Measurements from ENCODE around the gene GPR179.

DNA sequence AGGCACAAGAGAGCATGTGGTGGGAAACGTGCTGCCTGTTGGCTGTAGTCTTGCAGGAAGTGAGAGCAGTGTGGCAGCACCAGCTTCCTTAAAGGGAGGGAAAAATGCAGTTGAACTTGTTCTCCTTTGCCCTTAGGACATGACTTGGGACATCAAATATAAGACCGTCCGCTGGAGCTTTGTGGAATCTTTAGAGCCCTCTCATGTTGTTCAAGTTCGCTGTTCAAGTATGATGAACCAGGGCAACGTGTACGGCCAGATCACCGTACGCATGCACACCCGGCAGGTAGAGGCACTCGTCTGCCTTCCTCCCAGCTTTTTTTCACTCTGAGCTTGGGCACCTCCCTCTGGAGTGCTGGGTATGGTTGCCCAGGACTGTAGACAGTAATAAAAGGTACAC, 23.3 kb downstream of the GPR179 start:
- no peak for TF ChIP-seq ZNF8 (CRISPR knock-in tag; IDR thresholded peaks at IDR 0.05)
- TF ChIP-seq, protein P1, sequence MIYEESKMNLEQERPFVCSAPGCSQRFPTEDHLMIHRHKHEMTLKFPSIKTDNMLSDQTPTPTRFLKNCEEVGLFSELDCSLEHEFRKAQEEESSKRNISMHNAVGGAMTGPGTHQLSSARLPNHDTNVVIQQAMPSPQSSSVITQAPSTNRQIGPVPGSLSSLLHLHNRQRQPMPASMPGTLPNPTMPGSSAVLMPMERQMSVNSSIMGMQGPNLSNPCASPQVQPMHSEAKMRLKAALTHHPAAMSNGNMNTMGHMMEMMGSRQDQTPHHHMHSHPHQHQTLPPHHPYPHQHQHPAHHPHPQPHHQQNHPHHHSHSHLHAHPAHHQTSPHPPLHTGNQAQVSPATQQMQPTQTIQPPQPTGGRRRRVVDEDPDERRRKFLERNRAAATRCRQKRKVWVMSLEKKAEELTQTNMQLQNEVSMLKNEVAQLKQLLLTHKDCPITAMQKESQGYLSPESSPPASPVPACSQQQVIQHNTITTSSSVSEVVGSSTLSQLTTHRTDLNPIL (CRISPR knock-in tag; IDR thresholded peaks at IDR 0.05; ENCODE audit: low read depth) = no peak
- TF ChIP-seq TOX (CRISPR knock-in tag; IDR thresholded peaks at IDR 0.05; ENCODE audit: borderline replicate concordance) = no peak
- TF ChIP-seq ZFP3 (CRISPR knock-in tag; IDR thresholded peaks at IDR 0.05) = no peak
- no peak for TF ChIP-seq ISL1 (CRISPR knock-in tag; IDR thresholded peaks at IDR 0.05)
- TF ChIP-seq ZFP30 (CRISPR knock-in tag; IDR thresholded peaks at IDR 0.05) = no peak
- TF ChIP-seq RARB (CRISPR knock-in tag; IDR thresholded peaks at IDR 0.05) = no peak
- TF ChIP-seq, protein P2, sequence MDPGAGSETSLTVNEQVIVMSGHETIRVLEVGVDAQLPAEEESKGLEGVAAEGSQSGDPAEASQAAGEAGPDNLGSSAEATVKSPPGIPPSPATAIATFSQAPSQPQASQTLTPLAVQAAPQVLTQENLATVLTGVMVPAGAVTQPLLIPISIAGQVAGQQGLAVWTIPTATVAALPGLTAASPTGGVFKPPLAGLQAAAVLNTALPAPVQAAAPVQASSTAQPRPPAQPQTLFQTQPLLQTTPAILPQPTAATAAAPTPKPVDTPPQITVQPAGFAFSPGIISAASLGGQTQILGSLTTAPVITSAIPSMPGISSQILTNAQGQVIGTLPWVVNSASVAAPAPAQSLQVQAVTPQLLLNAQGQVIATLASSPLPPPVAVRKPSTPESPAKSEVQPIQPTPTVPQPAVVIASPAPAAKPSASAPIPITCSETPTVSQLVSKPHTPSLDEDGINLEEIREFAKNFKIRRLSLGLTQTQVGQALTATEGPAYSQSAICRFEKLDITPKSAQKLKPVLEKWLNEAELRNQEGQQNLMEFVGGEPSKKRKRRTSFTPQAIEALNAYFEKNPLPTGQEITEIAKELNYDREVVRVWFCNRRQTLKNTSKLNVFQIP (CRISPR knock-in tag; IDR thresholded peaks at IDR 0.05; ENCODE audit: borderline replicate concordance, low read depth) = no peak
- TF ChIP-seq, protein P3, sequence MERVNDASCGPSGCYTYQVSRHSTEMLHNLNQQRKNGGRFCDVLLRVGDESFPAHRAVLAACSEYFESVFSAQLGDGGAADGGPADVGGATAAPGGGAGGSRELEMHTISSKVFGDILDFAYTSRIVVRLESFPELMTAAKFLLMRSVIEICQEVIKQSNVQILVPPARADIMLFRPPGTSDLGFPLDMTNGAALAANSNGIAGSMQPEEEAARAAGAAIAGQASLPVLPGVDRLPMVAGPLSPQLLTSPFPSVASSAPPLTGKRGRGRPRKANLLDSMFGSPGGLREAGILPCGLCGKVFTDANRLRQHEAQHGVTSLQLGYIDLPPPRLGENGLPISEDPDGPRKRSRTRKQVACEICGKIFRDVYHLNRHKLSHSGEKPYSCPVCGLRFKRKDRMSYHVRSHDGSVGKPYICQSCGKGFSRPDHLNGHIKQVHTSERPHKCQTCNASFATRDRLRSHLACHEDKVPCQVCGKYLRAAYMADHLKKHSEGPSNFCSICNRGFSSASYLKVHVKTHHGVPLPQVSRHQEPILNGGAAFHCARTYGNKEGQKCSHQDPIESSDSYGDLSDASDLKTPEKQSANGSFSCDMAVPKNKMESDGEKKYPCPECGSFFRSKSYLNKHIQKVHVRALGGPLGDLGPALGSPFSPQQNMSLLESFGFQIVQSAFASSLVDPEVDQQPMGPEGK (CRISPR knock-in tag; IDR thresholded peaks at IDR 0.05; ENCODE audit: borderline replicate concordance) = no peak
- TF ChIP-seq, protein P4, sequence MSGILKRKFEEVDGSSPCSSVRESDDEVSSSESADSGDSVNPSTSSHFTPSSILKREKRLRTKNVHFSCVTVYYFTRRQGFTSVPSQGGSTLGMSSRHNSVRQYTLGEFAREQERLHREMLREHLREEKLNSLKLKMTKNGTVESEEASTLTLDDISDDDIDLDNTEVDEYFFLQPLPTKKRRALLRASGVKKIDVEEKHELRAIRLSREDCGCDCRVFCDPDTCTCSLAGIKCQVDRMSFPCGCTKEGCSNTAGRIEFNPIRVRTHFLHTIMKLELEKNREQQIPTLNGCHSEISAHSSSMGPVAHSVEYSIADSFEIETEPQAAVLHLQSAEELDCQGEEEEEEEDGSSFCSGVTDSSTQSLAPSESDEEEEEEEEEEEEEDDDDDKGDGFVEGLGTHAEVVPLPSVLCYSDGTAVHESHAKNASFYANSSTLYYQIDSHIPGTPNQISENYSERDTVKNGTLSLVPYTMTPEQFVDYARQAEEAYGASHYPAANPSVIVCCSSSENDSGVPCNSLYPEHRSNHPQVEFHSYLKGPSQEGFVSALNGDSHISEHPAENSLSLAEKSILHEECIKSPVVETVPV (CRISPR knock-in tag; IDR thresholded peaks at IDR 0.05) = no peak

Data from SK-N-SH treated with all-trans-retinoic acid at 6 μM for 48 hours (cell line).